SK-N-SH (cell line): ENCODE results near the gene CDH22.

Experiments
- EP300 ChIP-seq, 2 experiments: IDR thresholded peaks; 2 replicates each; pipeline versions ENCODE4 v1.4.0 to v1.6.1; 2012; ENCODE audit warnings: borderline replicate concordance in 1 of 2, low read depth in 1 of 2, low read length in 1 of 2
- MEF2A ChIP-seq: IDR thresholded peaks from 2 replicates; pipeline ENCODE4 v1.4.0; 2012; ENCODE audit warnings: low read depth, borderline replicate concordance
- REST ChIP-seq: IDR thresholded peaks from 2 replicates; pipeline ENCODE4 v1.6.1; 2012; ENCODE audit warnings: mild to moderate bottlenecking, low read depth, low read length, moderate library complexity

DNA sequence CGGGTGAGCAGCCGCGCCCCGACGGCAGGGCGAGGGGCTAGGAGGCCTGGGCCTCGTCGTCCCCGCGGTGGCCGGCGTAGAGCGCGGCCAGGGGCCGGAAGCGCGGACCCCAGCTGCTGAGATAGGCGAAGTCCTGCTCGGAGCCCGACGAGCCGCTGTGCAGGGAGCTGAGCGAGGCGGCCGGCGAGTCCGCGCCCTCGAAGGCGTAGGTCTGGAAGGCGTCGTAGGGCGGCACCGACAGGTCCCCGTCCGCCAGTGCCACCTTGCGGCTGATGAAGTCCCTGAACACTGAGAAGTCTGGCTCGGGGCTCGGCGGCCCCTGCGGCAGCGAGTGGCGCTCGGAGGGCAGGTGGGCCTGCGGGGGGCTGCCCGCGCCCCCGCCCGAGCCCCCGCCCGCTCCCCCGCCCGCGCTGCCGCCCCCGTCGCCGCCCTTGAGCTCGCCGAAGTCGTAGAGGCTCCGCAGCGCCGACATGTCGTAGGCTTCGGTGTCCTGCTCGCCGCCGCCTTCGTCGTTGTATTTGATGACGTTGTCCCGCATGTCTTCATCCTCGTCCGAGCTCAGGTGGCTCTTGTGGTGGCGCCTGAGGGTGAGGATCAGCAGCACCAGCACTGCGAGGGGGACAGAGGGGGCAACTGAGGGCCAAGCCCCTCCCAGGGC, 133.7 kb downstream of the CDH22 start:
- TF ChIP-seq REST (no peak), MEF2A (no peak), EP300 (IDR thresholded peaks at IDR 0.05; ENCODE audit: borderline replicate concordance in 1 of 2, low read depth in 1 of 2, low read length in 1 of 2) (no peak)
